ENCODE data around the gene TMEM119. TPM values are rescaled to one million over a fixed set of nuclear protein-coding genes. Genes with fewer than 3 reads are reported as not detected.
A peak's percentile ranks its signal among the peaks of the same experiment; 100 is the strongest.
"Not testable (repeated sequence)": the region's sequence is repeated elsewhere in the genome, so short reads cannot be mapped to it uniquely, and the experiment has no call there.

Gene TMEM119
- total RNA-seq, 2 experiments from 2014 or later = not detected

- Mint-ChIP-seq H3K9me3 (ENCODE audit: insufficient read depth) (no peaks in the 10 kb centered on the region), H3K27ac (peak overlapping the region; percentile 100), H3K4me3 (peak overlapping the region; percentile 100), H3K4me1 (ENCODE audit: low read depth) (peaks cover 60% of the 10 kb centered on the region), H3K27me3 (ENCODE audit: low read depth) (no peaks in the 10 kb centered on the region), H3K36me3 (ENCODE audit: low read depth) (peaks cover 35% of the 10 kb centered on the region)
- ChIA-PET POLR2A (interaction anchor here (1.3 to 6.9 kb wide), 3 partner anchors 58 to 172 kb away, joined by 5 to 121 read pairs (median 31); partner anchors contain the start of genes CORO1C and SELPLG), CTCF (interaction anchor here (1.4 to 19.8 kb wide), 5 partner anchors 9 to 105 kb away, joined by 5 to 574 read pairs (median 27); no protein-coding TSS in a partner anchor)
- DNase-seq (no peak), ATAC-seq (no peak)
Measured at GRCh38 chr12:108559748-108560147, 38.1 kb downstream of the TMEM119 start.

- POLR2A ChIA-PET = interaction anchor here (6.9 kb wide), 1 partner anchor 72 kb away, joined by 121 read pairs; the partner anchor contains the start of gene SELPLG
- H3K36me3 Mint-ChIP-seq (ENCODE audit: low read depth) = peaks cover 30% of the 10 kb centered on the region
Measured at GRCh38 chr12:108559007-108559655, 38.8 kb downstream of the TMEM119 start.

GRCh38 chr12:108555383-108555782 lies 42.5 kb downstream of the TMEM119 start:
- peaks cover 69% of the 10 kb centered on the region for H3K4me1 Mint-ChIP-seq (ENCODE audit: low read depth)
- POLR2A ChIA-PET = interaction anchor here (0.6 kb wide), 1 partner anchor 1603 kb away, joined by 3 read pairs; no protein-coding TSS in a partner anchor
- not testable (repeated sequence) for H3K9me3 Mint-ChIP-seq (ENCODE audit: insufficient read depth); ATAC-seq; H3K4me3 Mint-ChIP-seq; H3K27me3 Mint-ChIP-seq (ENCODE audit: low read depth); DNase-seq; H3K27ac Mint-ChIP-seq
- H3K36me3 Mint-ChIP-seq (ENCODE audit: low read depth) = peaks cover 33% of the 10 kb centered on the region
- CTCF ChIA-PET = interaction anchor here (2.5 kb wide), 1 partner anchor 63 kb away, joined by 13 read pairs; no protein-coding TSS in a partner anchor

More at GRCh38 chr12:108559007-108559655, 38.8 kb downstream of the TMEM119 start:
- DNase-seq (peak; percentile 4), ATAC-seq (no peak)
- Mint-ChIP-seq H3K9me3 (ENCODE audit: insufficient read depth) (no peaks in the 10 kb centered on the region), H3K27me3 (ENCODE audit: low read depth) (no peaks in the 10 kb centered on the region), H3K27ac (peak overlapping the region; percentile 75), H3K4me3 (peak overlapping the region; percentile 100), H3K4me1 (ENCODE audit: low read depth) (peaks cover 55% of the 10 kb centered on the region)
- CTCF ChIA-PET = interaction anchor here (1.4 to 19.8 kb wide), 4 partner anchors 10 to 72 kb away, joined by 5 to 574 read pairs (median 18); no protein-coding TSS in a partner anchor

DNA sequence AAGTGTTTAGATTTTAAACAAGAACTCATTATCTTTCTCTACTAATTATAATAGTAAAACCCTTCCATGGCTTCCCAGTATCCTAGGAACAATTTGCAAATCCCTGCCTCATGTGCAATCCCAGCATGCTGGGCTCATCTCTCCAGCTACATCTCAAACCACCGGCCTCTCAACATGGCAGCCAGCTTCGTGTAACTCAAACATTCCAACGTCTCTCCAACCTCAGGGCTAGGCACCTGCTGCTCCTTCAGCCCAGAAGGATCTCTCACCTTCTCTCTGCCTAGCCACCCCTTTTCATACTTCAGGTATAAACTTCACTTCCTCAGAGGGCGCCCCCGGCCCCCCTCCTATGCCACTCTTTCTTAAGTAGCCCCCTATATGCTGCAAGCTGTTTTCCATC lies 44.1 kb downstream of the TMEM119 start:
- ChIA-PET CTCF (no interaction called here), POLR2A (no interaction called here)
- Mint-ChIP-seq H3K27me3 (ENCODE audit: low read depth) (no peaks in the 10 kb centered on the region), H3K4me1 (ENCODE audit: low read depth) (peaks cover 63% of the 10 kb centered on the region), H3K27ac (no peak overlapping the region), H3K9me3 (ENCODE audit: insufficient read depth) (no peaks in the 10 kb centered on the region), H3K36me3 (ENCODE audit: low read depth) (peaks cover 36% of the 10 kb centered on the region), H3K4me3 (no peak overlapping the region)
- ATAC-seq (no peak), DNase-seq (no peak)

DNA sequence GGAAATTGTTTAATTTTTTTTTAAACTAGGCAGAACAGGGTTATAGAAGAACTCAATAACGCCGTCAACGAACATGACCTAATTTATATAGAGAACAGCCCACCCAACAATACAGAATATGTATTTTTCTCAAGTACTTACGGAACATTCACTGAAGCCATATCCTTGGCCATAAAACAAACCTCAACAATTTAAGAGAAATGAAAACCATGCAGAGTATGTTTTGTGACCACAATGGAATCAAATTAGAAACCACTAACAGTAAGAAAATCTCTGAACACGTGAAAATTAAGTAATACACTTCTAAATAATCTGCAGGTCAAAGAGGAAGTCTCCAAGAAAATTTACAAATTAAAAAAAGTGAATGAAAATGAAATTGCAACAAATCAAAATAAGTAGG lies 46.3 kb downstream of the TMEM119 start:
- POLR2A ChIA-PET = no interaction called here
- Mint-ChIP-seq H3K4me3 (peak overlapping the region; percentile 10), H3K27ac (no peak overlapping the region), H3K9me3 (ENCODE audit: insufficient read depth) (no peaks in the 10 kb centered on the region), H3K27me3 (ENCODE audit: low read depth) (no peaks in the 10 kb centered on the region), H3K36me3 (ENCODE audit: low read depth) (peaks cover 36% of the 10 kb centered on the region), H3K4me1 (ENCODE audit: low read depth) (peaks cover 51% of the 10 kb centered on the region)
- DNase-seq (no peak), ATAC-seq (peak; percentile 44)
- CTCF ChIA-PET = no interaction called here

- ATAC-seq (no peak), DNase-seq (peak; percentile 8)
- Mint-ChIP-seq H3K4me3 (no peak overlapping the region), H3K36me3 (ENCODE audit: low read depth) (peaks cover 44% of the 10 kb centered on the region), H3K27me3 (ENCODE audit: low read depth) (no peaks in the 10 kb centered on the region), H3K9me3 (ENCODE audit: insufficient read depth) (no peaks in the 10 kb centered on the region), H3K27ac (no peak overlapping the region), H3K4me1 (ENCODE audit: low read depth) (peaks cover 37% of the 10 kb centered on the region)
- CTCF ChIA-PET = interaction anchor here (1.1 to 2.3 kb wide), 3 partner anchors 11 to 115 kb away, joined by 4 to 10 read pairs (median 5); partner anchors contain the start of gene SART3
- POLR2A ChIA-PET = interaction anchor here (0.5 to 1.5 kb wide), 2 partner anchors 12 to 503 kb away, joined by 3 to 11 read pairs; partner anchors contain the start of genes SART3 and USP30
Measured at GRCh38 chr12:108548954-108549521, 48.8 kb downstream of the TMEM119 start.

DNA sequence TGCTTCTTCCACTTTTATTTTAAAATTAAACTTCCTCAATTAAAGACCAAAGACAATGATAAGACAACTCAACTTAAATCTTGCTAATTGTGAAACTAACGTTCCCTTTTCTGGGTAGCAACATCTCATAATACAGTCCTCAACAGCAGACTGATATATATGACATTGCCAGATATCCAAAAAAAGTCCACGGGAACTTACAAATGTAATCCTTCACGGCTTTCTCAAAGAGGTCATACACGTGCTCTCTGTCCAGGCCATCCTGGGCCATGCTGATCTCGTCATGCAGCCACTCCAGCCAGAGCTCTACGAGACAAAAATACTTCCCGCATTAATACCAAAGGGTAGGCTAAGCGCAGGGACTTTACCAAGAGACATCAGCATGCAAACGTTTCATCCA lies 50.2 kb downstream of the TMEM119 start:
- H3K27me3 Mint-ChIP-seq (ENCODE audit: low read depth) = no peaks in the 10 kb centered on the region
- peak; percentile 11 for DNase-seq
- ATAC-seq = no peak
- H3K9me3 Mint-ChIP-seq (ENCODE audit: insufficient read depth) = no peaks in the 10 kb centered on the region
- H3K36me3 Mint-ChIP-seq (ENCODE audit: low read depth) = peaks cover 56% of the 10 kb centered on the region
- POLR2A ChIA-PET = no interaction called here
- H3K4me1 Mint-ChIP-seq (ENCODE audit: low read depth) = peaks cover 29% of the 10 kb centered on the region
- CTCF ChIA-PET = no interaction called here
- H3K4me3 Mint-ChIP-seq = no peak overlapping the region
- H3K27ac Mint-ChIP-seq = no peak overlapping the region

DNA sequence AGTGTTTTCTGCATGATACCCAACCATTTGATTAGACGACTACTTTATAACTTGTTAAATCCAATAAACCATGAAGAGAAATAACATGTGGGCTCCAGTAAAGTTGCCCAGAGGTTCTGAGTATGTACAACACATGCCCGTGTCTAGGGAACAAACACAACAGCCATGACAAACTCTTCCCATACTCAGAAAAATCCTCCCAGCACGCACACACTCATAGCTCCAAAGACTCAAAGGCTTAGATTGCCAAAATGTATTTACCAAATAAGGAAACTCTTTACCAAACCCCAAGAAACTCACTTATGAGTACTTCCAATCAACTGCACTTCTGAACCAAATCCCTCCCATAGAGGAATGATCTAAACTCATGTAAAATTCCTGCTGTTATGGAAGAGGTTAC lies 54.2 kb downstream of the TMEM119 start:
- no peaks in the 10 kb centered on the region for H3K9me3 Mint-ChIP-seq (ENCODE audit: insufficient read depth)
- no peaks in the 10 kb centered on the region for H3K27me3 Mint-ChIP-seq (ENCODE audit: low read depth)
- H3K36me3 Mint-ChIP-seq (ENCODE audit: low read depth) = peaks cover 49% of the 10 kb centered on the region
- CTCF ChIA-PET = interaction anchor here (0.7 to 1.4 kb wide), 2 partner anchors 9 to 31 kb away, joined by 3 read pairs; no protein-coding TSS in a partner anchor
- H3K27ac Mint-ChIP-seq = no peak overlapping the region
- no peak for ATAC-seq
- POLR2A ChIA-PET = interaction anchor here (1.8 kb wide), 1 partner anchor 17 kb away, joined by 10 read pairs; the partner anchor contains the start of gene SART3
- no peak overlapping the region for H3K4me3 Mint-ChIP-seq
- DNase-seq = peak; percentile 13
- peaks cover 2% of the 10 kb centered on the region for H3K4me1 Mint-ChIP-seq (ENCODE audit: low read depth)

DNA sequence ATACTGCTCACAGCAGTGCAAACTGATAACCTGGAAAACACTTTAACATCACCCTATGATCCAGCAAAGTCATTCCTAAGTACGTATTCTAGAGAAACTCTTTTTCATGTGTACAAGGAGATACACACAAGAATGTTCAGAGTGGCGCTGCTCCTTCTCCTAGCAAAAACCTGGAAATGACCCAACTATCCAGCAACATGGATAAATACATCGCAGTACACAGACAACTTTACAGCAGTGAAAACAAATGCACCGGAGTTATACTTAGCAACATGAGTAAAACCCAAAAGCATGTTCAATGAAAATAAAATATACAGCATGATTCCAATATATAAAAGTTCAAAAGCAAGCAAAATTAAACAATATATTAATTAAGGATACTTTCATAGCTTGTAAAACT lies 55.6 kb downstream of the TMEM119 start:
- Mint-ChIP-seq H3K4me3 (no peak overlapping the region), H3K4me1 (ENCODE audit: low read depth) (peaks cover 2% of the 10 kb centered on the region), H3K9me3 (ENCODE audit: insufficient read depth) (no peaks in the 10 kb centered on the region), H3K27ac (no peak overlapping the region), H3K27me3 (ENCODE audit: low read depth) (no peaks in the 10 kb centered on the region), H3K36me3 (ENCODE audit: low read depth) (peaks cover 50% of the 10 kb centered on the region)
- ChIA-PET POLR2A (no interaction called here), CTCF (interaction anchor here (0.6 kb wide), 1 partner anchor 12 kb away, joined by 3 read pairs; no protein-coding TSS in a partner anchor)
- ATAC-seq (no peak), DNase-seq (no peak)

Small RNA genes within 50 kb of the gene (microRNA-seq; reads per million reads assigned to microRNA genes)
- gene MIR4496 = not detected

Other genes with a start within 250 kb of the TMEM119 start
- 1 to 10 TPM; 4.6 to 5.2 TPM for gene FICD, start 82.8 kb downstream of the TMEM119 start, total RNA-seq
- 10 to 100 TPM; 67.9 to 76.9 TPM for gene SART3, start 36.9 kb downstream of the TMEM119 start, total RNA-seq
- 10 to 100 TPM; 58.5 to 59.5 TPM for gene ISCU, start 35.5 kb downstream of the TMEM119 start, total RNA-seq
- gene SELPLG, start 35.8 kb upstream of the TMEM119 start, total RNA-seq = 100 to 1,000 TPM; 144 to 150 TPM
- gene CORO1C, start 133.4 kb upstream of the TMEM119 start, total RNA-seq = 10 to 100 TPM; 66.3 to 69.2 TPM

Data from activated CD8-positive, alpha-beta T cell treated with anti-CD3 and anti-CD28 coated beads, Interleukin-2, amount 10 ng/mL, durations not matched to agents 7 days and 5 days (primary cell).